GM19193 (cell line): ENCODE measurements around the gene ARL2BP.
A peak's percentile ranks its signal among the peaks of the same experiment; 100 is the strongest.

Source experiments
- POLR2A ChIP-seq: IDR thresholded peaks from 4 replicates; pipeline ENCODE4 v1.6.1; 2011; ENCODE audit not compliant: insufficient read depth, insufficient read length; ENCODE audit errors: extremely low read depth

ARL2BP gene

GRCh38 chr16:57283214-57283958 is 38.3 kb downstream of the ARL2BP start:
- TF ChIP-seq POLR2A = no peak

GRCh38 chr16:57283959-57284208 is 38.8 kb downstream of the ARL2BP start:
- no peak for TF ChIP-seq POLR2A

DNA sequence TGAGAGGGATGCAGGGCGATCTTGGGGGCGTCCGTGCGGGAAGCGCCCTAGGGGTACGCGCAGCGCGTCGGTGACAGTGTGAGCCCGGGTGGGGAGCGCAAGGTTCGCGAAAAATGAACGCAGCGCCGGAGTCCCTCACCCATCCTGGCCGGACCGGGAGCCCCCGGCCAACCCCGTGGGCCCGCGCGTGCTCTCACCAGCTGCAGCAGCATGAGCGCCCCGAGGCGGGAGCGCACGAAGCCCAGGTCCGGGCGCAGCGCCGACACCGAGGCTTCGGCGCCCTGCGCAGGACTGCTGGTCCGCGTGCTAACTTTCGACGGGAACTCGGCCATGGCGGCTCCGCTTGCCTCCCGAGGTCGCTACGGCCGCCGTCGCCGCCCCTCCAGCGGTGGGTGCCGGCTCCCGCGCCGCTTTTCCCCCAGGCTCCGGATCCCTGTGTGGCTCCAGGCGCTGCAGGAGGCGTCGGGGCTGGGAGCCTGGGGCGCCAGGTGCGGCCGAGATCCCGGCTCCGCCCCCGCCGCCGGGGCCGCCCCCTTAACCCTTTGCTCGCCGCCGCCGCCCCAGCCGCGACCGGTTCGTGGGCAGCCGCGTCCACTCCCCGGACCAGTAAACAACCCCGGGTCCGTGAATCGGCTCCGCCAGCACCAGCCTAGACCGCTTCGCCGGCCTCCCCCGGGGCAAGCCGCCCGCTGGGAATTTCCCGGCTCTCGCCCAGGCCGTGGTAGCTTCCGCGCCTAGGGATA is 39.3 kb downstream of the ARL2BP start, which contains the start of gene PLLP:
PLLP (minus strand) TSS at position 464 of the 743 bp plus-strand sequence; CDS start at position 332, 132 bp downstream.
- TF ChIP-seq POLR2A = no peak

- TF ChIP-seq POLR2A = no peak
These were observed 39.9 kb downstream of the ARL2BP start for GRCh38 chr16:57284952-57285363.

DNA sequence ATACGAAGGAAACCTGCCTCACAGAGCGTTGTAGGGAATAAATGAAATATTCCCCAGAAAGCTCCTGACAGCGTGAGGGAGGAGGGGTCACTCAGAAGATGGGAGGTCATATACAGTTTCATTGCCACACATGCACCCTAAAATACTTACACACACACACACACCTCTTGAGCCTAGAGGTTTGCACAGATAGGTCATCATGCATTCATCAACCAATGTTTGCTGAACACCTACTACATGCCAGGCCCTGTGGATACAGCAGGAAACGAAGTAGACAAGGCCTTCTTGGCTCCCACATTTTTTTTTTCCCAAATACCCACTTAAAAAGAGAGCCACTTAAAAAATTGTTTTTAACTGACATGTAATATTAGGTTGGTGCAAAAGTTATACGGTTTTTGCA is 40.3 kb downstream of the ARL2BP start:
- TF ChIP-seq POLR2A = no peak

GRCh38 chr16:57289391-57290257 is 44.6 kb downstream of the ARL2BP start:
- TF ChIP-seq POLR2A = no peak

DNA sequence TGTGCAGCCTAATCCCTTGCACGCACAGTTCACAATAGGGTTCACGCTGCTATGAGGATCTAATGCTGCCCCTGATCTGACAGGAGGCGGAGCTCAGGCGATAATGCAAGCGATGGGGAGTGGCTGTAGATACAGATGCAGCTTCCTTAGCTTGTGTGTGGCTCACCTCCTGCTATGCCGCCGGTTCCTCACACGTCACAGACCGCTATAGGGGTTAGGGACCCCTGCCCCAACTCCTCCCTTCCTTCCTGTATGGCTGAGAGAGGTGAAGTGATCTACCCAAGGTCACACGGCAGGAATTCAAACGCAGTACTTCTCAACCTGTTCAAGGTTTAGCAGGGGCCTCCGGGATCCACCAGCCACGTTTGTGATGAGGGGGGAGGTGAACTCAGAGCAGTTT is 52.8 kb downstream of the ARL2BP start:
- no peak for TF ChIP-seq POLR2A

DNA sequence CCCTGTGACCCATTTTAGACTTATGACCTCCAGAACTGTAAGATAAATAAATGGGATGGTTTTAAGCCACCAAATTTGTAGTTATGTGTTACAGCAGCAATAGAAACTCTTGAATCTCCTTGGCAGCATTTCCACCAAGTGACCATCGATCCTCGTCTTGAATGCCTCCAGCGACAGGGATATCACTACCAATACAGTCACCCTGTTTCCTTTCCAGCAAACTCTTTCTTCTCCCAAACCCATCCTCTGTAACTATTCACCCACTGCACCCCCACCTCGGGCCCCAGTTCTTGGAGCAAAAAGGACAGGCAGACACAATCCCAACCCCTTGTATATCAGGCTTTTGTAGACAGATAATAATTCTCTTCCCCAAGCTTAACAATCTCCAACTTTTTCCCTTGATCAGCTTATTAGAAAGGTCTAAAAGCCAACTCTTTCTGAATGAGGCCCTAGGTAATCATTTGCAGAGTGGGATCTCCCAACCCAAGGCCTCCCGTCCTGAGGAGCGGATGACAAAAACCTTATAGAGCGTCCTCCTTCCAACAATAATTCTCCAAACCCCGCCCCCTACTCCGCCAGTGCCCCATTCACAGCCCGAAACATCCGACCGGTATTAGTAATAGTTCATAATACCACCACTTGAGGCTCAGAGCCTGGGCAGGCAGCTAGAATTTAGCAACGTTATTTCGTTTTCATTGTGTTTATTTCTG is 54.1 kb downstream of the ARL2BP start:
- TF ChIP-seq POLR2A = no peak

- peak; percentile 32 for TF ChIP-seq POLR2A
These were observed 54.8 kb downstream of the ARL2BP start for GRCh38 chr16:57299719-57300386.

DNA sequence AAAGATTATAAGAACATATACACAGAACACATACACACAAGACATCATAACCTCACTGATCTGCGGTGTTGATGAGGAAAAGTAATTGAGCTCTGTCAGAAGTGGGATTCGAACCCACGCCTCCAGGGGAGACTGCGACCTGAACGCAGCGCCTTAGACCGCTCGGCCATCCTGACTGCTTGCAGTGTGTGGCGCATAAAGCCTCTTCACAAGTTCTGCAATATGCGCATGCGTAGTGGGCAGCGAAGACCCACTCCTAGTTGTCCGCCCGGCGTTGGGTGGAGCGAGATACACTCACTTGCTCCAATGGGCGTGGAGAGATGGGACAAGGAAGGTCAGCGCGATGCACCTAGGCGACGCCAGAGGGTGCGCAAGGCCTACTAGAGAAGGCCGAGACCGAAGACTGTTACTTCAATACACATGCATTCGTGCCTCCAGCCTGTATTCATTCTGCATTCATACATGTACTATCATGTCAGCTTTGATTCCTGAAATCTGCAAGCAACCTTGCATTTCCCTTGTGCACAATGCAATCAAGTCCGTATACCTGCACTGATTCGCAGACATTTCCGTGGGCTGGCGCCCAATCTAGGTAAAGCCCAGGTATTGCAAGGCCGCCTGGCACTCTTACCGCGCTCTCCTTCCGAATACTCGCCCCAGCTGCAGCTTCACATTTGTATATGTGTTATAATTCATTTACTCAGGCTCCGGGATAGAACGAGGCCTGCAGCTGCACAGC is 55.5 kb downstream of the ARL2BP start:
- no peak for TF ChIP-seq POLR2A

- TF ChIP-seq POLR2A = no peak
These were observed 56.2 kb downstream of the ARL2BP start for GRCh38 chr16:57301126-57301817.
